NCI-H2107 (cell line): ENCODE results near the gene TMEM238.

ENCODE experiments used
- DNase-seq: peaks from one replicate; lab custom pipeline; 2025; lab: John Stamatoyannopoulos, UW

TMEM238 gene

DNA sequence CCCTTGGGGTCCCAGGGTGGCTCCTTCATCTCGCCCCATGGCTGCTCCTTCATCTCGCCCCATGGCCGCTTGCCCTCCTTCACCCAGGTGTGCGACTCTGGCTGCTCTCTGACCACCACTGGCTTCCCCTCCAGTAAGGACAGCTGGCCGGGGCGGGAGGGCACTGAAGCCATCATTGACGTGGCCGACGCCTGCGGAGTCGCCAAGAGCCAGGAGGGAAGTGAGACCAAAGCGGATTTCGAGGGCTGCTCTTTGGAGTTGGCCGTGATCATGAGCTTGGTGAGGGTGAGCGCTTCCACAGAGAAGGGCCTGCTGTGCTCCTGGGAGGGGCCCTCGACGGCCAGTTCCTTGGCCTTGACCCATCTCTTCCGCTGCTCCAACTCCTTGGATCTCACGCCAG is 25.6 kb downstream of the TMEM238 start:
- no peak for DNase-seq

DNA sequence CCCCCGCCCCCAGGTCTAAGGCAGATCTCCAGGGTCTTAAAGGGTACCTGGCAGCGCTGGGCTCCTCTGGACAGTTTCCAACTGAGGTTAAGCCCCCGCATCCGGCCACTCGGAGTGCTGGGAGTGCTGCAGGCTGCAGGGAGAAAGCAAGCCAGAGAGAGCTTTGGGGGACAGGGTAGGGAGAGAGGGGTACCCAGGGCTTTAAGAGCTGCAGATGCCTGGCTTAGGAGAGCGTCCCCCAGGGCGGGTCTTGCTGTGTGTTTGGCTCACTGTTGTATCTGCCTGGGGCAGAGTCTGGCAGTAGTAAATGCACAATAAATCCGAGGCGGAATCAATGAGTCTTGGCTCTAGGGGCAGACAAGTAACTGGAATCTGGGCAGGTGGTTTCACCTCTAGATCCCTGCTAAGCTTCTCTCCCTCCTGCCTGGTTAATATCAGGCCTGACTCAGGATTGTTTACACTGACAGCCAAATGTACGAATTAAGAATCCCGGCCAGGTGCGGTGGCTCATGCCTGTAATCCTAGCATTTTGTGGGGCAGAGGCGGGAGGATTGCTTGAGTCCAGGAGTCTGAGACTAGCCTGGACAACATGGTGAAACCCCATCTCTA is 28.8 kb downstream of the TMEM238 start:
- DNase-seq: no peak

- DNase-seq: no peak
These were observed 29.3 kb downstream of the TMEM238 start, which contains the start of gene COX6B2 for GRCh38 chr19:55354698-55355212. TSS of gene COX6B2 (minus strand) at chr19:55354719. CDS start at chr19:55354521, 198 bp downstream.

DNA sequence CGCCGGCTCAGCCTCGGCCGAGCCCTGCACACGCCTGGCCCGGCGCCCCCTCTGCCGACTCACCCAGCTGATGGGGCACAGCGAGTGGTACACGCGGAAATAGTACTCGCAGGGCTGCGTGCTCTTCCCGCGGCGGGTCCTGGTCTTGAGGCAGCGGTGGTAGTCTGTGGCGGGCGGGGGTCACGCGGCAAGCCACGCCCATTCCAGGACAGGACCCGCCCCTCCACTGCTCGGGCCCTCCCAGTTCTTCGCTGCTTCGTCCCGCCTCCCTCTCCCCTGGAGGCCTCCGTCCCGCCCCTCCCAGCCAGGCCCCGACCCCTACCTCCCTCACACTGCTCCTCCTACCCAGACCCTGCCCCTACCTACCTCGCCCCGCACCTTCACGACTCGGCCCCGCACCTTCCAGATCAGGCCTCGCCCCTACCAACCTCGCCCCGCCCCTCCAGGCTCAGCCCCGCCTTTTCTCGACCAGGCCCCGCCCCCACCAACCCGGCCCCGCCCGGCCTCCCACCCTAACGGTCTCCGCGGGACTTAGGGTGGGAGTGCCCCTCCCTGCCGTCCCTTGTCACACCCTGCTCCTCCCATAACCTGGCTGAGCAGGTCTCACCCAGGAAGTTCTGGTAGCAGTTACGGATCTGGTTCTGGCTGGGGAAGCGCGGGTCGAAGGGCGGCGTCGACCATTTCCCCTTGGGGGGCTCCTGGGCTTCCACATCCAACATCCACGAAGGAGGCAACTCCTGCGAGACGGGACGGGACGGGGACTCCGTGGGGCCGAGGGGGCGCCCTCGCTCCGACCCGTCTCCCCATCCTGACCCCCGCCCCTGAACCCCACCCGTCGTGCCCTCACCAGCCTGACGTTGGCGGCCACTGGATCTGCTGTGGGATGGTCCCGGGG is 30.0 kb downstream of the TMEM238 start:
- no peak for DNase-seq

- DNase-seq: no peak
These were observed 30.7 kb downstream of the TMEM238 start for GRCh38 chr19:55353356-55353802.

DNA sequence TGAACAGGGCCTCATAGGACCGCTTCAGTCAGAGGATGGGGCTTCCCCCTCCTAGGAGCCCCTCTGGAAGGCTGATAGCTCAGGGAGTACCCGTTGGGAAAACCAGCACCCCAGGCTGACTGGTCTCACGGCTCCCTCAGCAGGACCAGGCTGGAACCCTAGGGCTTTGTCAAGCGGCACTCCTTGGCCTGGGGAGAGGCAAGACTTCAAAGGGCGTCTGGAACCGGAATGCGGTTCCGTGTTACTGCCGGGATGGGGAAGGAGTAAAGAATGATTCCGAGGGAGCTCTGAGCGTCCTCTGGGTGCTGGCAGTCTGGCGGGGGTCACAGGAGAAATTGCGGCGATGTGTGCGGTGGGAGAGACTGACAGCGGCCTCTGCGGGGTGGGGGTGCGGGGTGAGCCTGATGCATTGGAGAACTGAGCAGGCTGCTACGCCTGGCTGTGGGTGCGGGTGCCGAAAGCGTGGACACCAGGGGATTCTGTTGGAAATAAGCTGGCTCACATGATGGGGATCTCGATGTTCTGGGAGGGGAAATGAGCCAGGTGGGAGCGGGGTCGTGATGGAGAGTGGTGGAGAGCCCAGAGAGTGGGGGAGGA is 31.4 kb downstream of the TMEM238 start:
- no peak for DNase-seq

DNA sequence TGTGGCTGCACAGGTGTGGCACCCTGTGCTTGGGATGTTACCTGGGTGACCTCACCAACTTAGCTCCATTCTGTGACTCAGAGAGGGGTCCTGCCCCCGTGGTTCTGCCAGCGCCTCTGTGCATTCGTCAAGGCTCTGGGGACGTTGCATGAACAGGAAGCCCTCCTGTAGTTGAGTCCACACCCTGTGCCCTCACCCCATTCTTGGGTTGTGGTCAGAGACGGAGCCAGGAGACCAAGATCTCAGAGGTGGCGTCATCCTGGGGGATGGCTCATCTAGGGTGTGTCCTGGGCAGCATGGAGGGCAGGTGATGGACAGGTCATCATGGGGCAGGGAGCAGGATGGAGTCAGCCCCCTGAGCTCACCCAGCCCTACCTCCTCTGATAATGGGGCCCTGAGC is 32.1 kb downstream of the TMEM238 start:
- DNase-seq: no peak

DNA sequence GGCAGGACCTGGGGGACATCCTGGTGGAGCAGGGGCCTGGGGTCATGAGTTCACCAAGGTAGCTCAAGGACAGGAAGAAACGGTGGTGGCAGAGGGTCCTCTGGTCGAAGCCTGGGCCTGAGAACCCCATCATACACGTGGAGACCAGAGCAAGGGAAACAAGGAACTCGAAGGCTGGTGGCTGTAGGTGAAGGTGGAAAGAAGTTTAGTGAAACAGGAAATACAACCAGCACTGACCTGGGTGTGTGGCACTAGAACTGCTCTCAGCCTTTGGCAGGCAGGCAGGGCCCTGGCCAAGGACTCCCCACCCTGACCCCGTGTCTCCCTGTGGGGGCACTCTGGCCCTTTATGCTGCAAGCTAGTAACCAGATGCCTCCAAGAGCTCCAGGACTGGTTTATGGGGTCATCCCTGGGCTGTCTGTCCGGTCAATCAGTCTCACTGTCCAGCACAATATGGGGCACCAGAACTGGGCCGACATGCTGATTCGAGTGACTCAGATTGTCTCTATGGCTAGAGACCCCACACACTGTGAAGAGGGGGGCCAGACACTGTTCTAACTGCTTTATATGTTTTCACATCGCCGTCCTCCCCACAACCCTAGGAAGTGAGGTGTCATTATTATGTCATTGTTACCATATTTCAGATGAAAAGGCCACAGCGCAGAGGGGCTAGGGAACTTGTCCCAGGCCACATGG is 33.3 kb downstream of the TMEM238 start:
- no peak for DNase-seq

DNA sequence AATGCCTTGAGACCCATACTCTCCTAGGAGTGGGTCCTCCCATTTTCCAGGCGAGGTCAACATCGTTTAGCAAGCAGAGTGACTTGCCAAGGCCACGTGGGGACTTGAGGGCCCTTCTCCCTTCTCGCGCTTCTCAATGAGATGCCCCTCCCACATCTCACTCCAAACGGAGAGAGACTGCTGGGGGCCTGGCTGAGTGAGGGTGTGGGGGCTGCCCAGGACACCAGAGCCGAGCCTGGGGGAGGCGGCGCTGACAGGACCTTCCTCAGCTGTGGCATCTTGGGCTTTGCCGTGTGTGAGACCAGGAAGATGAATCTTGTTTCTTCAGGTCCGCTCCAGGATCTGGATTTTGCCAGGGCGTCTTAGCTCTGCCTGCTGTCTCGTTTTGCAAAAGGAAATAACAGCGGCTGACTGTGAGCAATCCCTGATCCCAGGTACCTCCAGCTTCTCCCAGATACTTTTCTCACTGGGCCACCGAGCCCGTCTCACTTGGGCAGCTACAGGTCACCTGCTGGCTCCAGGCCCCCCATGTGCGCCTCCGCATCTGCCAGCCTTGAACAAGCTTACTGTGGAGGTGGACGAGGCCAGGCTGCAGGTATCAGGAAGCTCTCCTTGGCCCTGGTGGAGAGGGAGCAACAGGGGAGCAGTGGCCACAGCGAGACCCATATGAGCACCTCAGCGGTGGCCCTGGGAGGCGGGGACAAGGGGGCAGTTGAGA is 35.6 kb downstream of the TMEM238 start:
- DNase-seq: no peak

DNA sequence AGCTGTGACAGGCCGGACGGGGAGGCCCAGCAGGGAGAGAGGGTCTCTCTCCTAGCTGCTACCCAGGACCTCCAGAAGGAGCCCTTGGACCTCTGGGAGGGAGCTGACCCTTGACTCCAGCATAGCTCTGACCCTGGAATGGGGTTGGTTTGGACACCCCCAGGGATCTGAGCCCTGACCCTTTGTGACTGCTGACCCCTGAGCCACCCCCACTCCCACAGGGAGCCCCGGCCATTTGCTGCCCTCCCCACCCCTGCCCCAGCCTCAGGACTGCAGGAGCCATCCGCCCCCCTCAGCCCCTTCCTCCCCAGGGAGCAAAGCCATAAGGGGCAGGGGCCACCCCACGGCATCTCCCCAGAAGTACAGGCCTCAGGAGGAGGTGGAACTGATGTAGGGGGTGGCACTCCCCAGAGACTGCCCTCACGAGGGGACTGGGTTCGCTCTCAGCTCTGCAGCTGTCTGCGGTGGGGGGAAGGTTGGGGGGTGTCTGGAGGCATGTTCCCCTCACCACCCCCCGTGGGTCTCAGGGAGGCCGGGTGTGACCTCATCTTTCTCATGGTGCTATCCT is 36.6 kb downstream of the TMEM238 start:
- DNase-seq: no peak

GRCh38 chr19:55346725-55347441 is 37.2 kb downstream of the TMEM238 start:
- DNase-seq: no peak

- no peak for DNase-seq
These were observed 38.0 kb downstream of the TMEM238 start for GRCh38 chr19:55345818-55346724.

- DNase-seq: no peak
These were observed 38.8 kb downstream of the TMEM238 start for GRCh38 chr19:55345101-55345817.

GRCh38 chr19:55344444-55344843 is 39.6 kb downstream of the TMEM238 start:
- DNase-seq: no peak

GRCh38 chr19:55341595-55342531 is 42.2 kb downstream of the TMEM238 start:
- no peak for DNase-seq

DNA sequence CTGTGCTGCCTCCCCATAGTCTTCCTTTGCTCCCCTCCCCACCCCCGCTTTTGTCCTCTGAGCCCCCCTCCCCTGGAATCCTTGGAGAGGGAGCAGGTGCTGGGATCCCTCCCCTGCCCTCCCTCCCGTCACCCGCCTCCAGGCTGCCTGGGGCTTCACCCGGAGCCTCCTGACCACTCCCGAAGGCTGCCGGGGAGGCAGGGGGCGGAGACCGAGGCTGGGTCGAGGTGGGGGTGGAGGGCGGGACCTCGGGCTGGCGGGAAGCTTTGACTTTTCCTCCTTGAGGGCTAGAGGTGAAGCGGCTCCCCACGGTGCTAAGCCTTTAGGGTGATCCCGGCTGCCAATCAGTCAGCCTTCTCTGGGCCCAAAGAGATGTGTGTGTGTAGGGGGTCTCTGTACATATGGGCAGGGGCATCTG is 42.9 kb downstream of the TMEM238 start:
- peak; percentile 51 for DNase-seq

DNA sequence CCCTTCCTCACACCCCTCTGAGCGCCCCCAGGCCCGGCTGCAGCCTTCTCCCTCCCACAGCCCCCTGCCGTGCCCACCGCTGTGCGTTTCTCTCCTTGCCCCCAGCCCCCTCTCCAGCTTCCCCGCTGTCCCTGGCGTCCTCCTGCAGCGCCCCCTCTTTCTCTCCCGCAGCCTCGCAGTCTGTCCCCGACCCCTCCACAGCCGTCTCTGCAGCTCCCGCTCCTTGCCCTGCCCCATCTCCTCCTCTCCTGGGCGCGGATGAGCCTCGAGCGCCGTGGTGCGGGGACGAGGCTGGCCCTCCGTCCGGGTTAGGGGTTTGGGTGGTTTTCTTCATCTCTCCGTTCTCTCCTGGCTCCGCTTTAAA is 43.3 kb downstream of the TMEM238 start:
- no peak for DNase-seq
